ENCODE measurements around the gene PDE6B.

The PDE6B gene

DNA sequence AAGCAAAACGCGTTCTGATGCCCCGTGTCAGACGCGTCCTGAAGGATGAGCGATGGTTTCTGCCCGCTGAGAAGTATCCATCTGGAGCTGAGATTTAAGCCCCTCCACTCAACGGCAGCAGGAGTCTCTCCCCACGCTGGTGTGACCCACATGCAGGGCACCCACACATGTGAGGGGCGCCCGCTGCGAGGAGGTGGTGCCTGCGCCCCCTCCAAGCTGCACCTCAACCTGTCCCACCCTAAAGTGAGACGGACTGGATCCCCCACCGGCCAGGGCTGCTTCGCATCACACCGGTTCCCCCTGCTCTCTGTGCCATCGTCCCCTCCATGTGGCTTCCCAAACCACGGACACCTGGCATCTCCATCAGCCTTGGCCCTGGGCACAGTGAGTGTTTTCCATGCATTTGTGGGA, 4.5 kb upstream of the PDE6B start:
- peak in 1 of 10 donors; percentile 55 for DNase-seq

DNA sequence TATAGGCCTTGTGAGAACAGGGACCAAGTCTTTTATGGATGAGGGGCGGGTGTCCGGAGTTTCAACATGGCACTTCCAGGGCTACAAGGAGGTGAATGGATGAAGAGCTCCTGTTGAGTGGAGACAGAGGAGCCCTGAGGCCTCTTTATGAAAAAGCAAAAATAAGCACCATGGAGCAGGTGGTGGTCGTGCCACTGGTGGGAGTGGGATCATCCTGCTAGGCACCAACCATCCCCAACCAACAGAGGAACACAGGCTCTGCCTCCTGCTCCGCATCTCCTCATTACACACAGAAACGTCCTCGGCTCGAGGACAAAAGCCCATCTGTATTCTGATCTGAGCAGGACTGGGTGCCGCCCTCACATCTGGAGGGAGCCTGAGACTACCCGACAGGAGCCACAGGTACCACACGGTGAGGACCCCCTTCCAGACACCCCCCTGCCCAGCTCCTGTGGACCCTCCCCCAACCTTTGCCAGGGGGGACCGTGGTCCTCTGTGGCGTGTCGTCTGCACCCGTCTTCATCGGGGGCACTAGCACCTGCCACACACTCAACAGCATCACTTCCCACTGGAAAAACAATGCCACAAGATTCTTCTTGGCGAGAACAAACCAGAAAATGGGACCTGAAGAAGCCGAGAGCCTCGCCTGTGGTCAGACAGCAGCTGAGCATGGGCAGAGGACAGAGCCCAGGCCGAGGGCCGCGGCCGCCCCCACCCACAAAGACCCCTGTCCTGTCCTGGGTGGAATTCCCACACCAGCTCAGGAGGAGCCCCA, 3.9 kb upstream of the PDE6B start:
- intact Hi-C loops (cut with DNase I), result no loop called here
- DNase-seq, result peak in 2 of 10 donors; percentile 49 to 60

More for the DNA sequence above, 4.5 kb upstream of the PDE6B start:
- intact Hi-C loops (cut with DNase I), result no loop called here

DNA sequence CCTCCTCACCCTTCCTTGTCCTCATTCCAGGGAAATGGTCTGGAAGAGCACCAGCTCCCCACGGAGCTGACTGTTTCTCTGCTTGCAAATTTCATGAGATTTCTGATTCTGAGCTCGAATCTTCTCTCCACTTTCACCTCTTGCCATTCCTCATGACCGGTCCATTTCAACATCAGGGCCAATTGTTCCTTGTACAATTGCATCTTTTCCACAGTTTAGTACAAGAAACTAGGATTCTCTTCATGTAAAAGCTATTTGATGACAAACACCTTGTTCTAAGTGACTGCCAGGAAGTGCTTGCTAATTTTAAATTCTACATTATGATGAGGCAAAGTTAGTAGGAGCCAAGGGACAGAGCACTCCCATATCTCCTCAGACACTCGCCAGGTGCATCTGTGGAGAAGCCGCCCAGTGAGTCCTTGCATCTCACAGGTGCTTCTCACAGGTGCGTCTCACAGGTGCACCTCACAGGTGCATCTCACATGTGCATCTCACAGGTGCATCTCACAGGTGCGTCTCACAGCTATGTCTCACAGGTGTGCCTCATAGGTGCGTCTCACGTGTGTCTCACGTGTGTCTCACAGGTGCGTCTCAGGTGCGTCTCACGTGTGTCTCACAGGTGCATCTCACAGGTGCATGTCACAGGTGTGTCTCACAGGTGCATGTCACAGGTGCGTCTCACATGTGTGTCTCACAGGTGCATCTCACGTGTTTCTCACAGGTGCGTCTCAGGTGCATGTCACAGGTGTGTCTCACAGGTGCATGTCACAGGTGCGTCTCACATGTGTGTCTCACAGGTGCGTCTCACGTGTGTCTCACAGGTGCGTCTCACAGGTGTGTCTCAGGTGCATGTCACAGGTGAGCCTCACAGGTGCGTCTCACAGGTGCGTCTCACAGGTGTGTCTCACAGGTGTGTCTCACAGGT, 3.0 kb upstream of the PDE6B start:
- intact Hi-C loops (cut with DNase I), result no loop called here
- peak in 3 of 10 donors; percentile 27 to 78 (median 50) for DNase-seq

DNA sequence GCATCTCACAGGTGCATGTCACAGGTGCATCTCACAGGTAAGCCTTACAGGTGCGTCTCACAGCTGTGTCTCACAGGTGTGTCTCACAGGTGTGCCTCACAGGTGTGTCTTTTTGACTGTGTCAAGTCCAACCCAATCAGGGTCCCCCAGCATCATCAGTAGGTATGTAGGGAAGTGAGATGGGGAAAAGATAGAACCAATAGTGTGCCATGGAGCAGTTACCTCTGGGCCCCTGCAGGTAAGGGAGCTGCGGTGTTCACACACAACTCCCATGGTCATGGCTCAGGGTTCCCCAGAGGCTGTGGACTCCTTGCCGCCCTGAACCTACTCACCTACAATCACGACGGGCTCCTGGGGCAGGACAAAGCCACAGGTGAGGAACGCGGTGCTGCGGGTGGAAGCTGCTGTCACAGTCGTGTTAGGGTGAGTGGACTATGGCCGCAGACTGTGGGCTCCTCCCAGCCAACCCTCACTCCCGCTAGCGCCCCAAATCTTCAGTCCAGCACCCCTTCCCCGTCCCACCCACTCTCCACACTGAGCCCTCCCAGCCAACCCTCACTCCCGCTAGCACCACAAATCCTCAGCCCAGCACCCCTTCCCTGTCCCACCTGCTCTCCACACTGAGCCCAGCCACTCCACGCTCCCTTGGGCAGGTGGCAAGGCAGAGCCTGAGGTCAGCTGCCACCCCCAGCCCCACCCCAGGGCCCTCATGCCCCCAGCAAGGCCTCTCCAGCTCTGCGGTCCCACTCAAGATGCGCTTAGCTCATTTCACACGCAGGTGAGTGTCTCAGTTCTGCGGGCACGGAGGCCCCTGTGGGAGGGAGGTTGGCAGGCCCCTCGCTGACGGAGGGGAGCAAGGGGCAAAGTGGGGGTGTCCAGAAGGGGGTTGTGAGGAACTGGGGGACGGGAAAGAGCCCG, 2.1 kb upstream of the PDE6B start:
- intact Hi-C loops (cut with DNase I), result no loop called here
- peak in 4 of 10 donors; percentile 11 to 75 (median 44) for DNase-seq

DNA sequence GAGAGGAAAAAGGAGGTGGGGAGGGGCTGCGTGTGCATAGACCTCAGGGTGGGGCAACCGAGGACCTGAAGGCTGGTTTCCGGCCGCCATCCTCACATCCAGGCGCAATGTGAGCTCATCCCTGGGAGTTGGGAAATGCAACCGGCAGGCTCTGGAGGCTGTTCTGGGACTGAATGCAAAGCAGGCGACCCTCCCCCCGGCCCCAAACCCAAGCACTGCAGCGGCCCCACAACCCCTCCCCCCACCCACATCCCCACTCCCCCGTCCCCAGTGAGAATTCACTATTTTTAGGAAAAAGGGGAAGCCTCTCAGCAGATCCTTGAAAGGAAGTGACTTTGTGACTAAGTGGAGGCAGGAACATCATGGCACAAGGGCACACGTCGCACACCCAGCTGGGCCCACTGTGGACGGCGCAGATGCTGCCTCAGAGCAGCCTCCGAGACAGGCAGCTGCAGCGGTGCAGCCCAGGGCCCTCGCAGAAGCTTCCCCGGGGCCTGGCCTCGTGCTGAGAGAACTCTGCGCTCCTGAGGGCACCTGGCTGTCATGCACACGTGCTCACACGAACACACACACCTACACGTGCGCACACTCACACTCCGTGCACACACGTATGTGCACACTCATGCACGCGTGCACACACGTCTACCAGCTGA, 1.3 kb upstream of the PDE6B start:
- DNase-seq, result peak in 3 of 10 donors; percentile 27 to 81 (median 44)
- intact Hi-C loops (cut with DNase I), result no loop called here

DNA sequence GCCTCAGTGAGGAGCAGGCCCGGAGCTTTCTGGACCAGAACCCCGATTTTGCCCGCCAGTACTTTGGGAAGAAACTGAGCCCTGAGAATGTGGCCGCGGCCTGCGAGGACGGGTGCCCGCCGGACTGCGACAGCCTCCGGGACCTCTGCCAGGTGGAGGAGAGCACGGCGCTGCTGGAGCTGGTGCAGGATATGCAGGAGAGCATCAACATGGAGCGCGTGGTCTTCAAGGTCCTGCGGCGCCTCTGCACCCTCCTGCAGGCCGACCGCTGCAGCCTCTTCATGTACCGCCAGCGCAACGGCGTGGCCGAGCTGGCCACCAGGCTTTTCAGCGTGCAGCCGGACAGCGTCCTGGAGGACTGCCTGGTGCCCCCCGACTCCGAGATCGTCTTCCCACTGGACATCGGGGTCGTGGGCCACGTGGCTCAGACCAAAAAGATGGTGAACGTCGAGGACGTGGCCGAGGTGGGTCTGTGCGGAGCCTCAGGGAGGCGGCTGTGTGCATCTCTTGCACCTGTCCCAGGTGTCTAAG, 323 bp downstream of the PDE6B start:
- intact Hi-C loops (cut with DNase I), result no loop called here
- peak in 4 of 10 donors; percentile 9 to 80 (median 46) for DNase-seq

DNA sequence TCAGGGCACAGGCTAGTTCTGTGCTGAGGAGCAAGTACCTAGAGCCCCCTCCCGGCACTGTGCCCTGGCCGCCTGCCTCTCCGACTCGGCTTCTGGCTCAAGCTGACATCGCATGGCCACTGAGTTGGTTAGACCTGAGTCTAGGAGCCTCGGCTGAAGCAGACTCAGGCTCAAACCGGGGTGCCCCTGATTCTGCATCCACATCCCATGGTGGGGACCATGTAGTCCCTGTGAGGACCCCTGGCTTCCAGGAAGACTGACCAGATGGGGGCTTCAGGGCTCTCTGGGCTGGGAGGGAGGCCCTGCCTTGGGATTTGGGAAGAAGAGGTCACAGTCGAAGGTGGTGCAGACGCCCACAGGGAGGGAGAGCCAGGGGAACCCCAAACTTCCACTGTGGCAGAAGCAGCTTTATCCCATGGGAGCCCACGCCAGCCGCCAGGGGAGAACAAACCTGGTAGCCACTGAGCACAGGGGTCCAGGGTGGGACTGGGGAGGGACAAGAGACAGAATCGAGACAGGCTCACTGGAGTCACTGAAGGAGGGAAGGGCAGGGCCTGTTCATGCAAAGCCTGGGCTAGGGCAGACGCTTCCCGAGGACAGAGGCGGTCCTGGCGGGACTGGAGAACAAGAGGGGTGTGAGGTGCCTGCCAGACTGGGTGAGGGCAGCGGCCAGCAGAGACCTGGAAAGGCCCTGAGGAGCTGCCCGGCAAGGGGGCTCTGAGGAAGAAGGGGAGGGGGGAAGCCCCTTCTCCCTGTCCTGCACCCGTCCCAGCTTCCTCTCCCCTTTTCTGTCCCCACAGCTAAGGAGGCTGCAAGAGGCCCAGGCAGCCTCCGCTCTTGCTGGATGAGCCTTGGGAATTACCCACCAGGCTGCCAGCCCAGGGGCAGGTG, 1.1 kb downstream of the PDE6B start:
- intact Hi-C loops (cut with DNase I), result no loop called here
- DNase-seq, result peak in 4 of 10 donors; percentile 11 to 78 (median 64)

DNA sequence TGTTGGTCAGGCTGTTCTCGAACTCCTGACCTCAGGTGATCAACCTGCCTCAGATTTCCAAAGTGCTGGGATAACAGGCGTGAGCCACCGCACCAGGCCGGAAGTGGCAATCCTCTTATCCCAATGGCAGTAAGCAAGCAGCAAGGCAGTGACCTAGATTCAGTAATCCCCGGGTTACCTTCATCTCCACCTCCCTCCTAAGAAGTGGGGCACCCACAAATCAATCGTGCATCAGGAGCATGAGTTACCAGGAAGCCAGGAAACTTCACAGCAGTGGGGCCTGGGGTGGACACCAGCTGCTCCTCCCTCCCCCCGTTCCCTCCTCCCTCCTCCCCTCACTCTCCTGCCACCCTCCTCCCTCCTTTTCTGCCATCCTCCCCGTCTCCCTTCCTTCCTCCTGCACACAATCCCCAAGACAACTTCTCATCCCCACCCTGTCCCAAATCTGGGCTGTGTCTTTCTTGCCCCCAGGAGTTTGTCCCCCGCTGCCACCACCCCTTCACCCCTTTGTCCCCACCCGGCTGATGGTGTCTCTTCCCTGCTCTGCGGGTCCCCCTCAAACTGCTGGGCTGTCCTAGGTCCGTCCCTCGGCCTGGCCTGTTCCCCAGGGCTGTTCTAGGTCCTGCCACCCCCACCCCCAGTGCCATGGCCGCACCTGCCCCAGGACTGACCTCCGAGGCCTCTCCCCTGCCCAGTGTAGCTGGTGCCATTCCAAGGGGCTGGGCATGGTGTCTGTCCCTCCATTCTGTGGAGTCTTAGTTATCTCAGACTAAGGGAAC, 2.2 kb downstream of the PDE6B start:
- peak in 3 of 10 donors; percentile 35 to 71 (median 45) for DNase-seq
- intact Hi-C loops (cut with DNase I), result no loop called here

DNA sequence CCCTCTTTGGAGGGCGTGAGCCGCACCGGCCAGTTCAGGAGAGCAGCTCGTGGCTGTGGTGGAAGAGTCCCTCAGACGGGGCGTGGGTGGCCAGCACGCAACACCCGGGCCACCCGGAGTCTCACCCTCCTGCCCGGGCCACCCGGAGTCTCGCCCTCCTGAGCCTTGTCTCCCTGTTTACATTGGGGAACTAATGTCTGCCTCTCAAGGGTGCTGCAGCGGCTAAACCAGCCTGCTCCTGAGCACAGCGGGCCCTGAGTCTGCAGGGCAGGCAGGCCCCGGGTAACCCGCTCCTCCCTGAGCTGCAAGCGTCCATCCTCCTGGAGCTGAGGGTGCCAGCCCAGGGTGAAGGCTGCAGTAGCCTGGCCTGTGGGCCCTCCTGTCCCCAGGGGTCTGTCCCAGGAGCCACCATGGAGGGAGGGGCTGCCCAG, 3.0 kb downstream of the PDE6B start:
- intact Hi-C loops (cut with DNase I), result no loop called here
- peak in 4 of 10 donors; percentile 1 to 64 (median 46) for DNase-seq

DNA sequence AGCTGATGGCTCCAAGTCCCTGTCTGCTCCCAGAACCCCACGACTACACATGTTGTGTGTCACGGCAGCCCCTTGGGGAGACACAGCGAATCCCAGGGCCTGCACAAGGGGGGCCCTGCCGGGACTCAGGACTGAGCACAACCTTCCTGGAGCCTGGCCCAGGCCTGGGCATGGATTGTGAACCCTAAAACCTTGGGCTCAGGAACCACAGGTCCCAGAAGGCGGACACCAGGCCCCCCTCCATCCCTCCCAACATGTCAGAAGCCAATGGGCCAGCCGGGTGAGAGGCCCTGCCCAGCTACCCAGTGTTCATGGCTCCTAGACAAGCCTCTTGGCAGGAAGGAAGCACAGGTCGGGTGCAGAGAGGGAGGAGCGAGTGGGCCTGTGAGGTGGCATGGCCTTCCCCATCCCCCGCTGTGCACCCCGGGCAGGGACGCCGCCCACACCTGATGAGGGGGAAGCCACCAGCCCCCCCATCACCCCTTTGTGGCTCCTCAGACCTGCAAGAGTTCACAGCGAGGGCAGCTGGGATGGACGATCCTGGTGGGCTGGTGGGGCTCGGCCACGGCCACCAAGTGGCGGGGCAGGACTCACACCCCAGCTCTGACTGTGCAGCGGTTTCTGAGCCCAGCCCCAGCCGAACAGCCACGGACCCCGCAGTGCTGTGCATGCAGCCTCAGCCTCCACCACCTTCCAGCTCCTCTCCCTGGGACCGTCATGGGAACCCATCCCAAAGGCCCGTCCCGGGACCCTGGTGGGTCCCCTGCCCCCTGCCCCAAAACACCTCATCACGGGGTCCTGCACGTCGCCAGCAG, 3.7 kb downstream of the PDE6B start:
- peak in 3 of 10 donors; percentile 65 to 78 (median 66) for DNase-seq
- intact Hi-C loops (cut with DNase I), result no loop called here

DNA sequence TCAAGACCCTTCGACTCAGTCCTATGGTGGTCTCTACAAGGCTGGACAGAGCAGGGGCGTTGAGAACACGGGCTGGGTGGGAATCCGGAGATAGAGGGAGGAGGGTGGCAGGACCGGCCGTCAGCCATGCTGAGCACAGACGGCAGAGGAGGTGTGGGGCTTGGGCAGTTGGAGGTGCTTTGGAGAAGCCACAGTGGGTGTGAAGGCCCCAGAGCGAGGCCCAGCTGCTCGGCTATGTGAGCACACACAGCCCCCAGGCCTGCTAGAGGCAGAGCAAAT, 4.2 kb downstream of the PDE6B start:
- intact Hi-C loops (cut with DNase I), result no loop called here
- DNase-seq, result peak in 1 of 10 donors; percentile 65

DNA sequence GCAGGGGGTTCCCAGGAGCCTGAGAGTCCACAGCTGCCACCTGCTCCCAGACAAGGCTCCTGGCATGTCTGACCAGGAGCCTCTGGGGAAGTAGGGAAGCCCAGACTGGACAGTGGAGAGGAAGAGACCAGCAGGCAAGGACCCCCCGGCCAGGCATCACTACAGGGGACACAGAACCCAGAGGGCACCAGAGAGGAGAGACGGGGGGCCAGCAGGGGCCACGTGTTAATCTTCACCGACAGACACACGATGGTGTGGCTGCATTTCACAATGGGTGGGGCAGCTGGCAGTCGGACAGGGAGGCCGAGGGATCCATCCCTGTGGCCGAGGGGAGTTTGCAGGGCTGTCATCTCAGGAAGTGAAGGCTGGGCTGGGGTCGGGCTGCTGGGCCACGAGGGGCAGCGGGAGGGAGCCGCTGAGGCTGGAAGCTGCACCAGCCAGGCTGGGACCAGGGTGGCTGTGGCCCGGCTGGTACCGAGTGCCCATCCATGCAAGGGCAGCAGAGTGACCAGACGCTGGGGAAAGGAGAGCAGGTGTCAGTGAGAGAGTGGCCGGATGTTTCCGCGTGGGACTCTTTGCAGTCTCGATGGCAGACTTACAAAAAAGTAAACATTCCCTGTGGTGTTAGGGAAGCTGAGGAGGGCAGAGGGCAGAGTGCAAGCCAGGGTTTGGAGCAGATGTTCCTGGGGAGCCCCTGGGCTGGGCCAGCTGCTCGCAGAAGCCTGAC, 4.7 kb downstream of the PDE6B start:
- intact Hi-C loops (cut with DNase I), result no loop called here
- peak in 4 of 10 donors; percentile 2 to 75 (median 61) for DNase-seq

DNA sequence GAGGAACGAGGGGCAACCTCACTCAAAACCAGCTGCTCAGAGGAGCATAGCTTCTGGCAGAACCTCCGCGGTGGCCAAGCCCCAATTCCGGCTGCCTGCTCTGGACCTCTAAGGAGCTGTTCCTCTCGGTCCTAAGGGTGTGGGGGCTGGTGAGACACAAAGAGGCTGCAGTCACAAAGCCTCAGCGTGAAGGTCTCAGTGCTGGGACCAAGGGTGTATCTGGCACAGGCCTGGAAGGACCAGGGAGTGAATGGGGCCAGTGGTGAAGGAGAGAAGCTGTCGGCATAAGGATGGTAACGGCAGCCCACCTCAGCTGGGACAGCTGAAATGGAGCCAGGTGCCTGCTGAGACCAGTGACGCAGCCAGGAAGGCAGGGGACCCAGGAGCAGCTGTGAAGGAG, 5.3 kb downstream of the PDE6B start:
- intact Hi-C loops (cut with DNase I), result no loop called here
- peak in 3 of 10 donors; percentile 2 to 67 (median 62) for DNase-seq

DNA sequence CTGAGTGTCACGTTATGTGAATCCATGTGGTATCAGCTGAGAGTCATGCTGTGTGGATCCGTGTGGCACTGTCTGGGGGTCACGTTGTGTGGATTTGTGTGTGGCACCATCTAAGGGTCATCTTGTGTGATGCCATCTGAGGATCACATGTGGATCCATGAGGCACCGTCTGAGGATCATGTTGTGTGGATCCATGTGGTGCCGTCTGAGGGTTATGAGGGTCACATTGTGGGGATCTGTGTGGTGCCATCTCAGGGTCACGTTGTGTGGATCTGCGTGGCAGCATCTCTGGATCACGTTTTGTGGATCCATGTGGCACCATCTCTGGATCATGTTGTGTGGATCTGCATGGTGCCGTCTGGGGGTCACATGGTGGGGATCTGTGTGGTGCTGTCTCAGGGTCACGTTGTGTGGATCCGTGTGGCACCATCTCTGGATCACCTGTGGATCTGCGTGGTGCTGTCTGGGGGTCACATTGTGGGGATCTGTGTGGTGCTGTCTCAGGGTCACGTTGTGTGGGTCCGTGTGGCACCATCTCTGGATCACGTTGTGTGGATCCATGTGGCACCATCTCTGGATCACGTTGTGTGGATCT, 6.9 kb downstream of the PDE6B start:
- intact Hi-C loops (cut with DNase I), result no loop called here
- DNase-seq, result peak in 4 of 10 donors; percentile 4 to 52 (median 21)

DNA sequence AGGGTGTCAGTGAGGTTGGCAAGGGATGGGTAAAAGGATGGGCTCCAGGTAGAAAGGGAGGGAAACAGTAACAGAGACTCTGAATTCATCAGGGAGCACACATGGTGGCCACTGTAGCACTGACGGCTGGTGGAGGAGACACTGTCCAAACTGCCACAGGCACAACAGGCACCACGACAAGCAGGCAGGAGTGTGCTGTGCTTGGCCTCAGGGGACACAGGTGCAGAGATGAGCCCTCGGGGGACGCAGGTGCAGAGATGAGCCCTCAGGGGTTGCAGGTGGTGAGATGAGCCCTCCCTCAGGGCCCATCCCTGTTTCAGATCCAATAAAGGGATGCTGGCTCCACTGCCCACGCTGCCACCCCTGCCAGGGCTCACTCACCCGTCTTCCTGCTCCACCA, 7.6 kb downstream of the PDE6B start:
- intact Hi-C loops (cut with DNase I), result no loop called here

DNA sequence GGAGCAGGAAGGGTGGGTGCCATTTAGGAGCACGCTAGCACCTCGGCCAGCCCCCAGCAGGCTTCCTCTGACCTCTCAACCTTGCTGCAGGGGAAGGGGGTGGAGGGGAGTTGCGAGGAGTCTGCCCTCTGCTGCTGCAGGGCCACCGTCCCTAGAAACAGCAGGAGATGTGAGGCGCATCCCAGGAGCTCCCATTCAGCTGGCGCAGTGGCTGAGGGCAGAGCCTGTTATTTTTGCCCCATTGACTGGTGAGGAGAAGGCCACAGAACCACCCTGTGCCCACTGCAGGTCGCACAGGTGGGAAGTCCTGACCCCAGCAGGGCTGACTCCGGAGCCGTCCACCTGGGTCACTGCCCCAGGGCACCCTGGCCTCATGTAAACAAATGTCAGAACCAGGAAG, 8.0 kb downstream of the PDE6B start:
- intact Hi-C loops (cut with DNase I), result no loop called here
- DNase-seq, result peak in 4 of 10 donors; percentile 4 to 79 (median 54)

More for the DNA sequence above, 7.6 kb downstream of the PDE6B start:
- peak in 5 of 10 donors; percentile 1 to 52 (median 16) for DNase-seq
